ENCODE measurements around the gene LAMA3.
A peak's percentile ranks its signal among the peaks of the same experiment; 100 is the strongest.

Gene LAMA3

GRCh38 chr18:23939366-23939765 lies 250.1 kb downstream of the LAMA3 start:
- no peak for TF ChIP-seq CTCF (IDR thresholded peaks at IDR 0.05; ENCODE audit: borderline replicate concordance, control extremely low read depth, extremely low read depth, insufficient read depth, missing control alignments)
- in situ Hi-C loops (cut with MboI; ENCODE audit: low sequenced_read_pairs, unreplicated experiment) = no loop called here

GRCh38 chr18:23939896-23940295 lies 250.6 kb downstream of the LAMA3 start:
- no peak for TF ChIP-seq CTCF (IDR thresholded peaks at IDR 0.05; ENCODE audit: borderline replicate concordance, control extremely low read depth, extremely low read depth, insufficient read depth, missing control alignments)
- no peak for DNase-seq (ENCODE audit: low spot score)
- in situ Hi-C loops (cut with MboI; ENCODE audit: low sequenced_read_pairs, unreplicated experiment) = no loop called here

More at GRCh38 chr18:23939366-23939765, 250.1 kb downstream of the LAMA3 start:
- no peak for DNase-seq (ENCODE audit: low spot score)

GRCh38 chr18:23941791-23942190 lies 252.5 kb downstream of the LAMA3 start:
- no peak for DNase-seq (ENCODE audit: low spot score)
- in situ Hi-C loops (cut with MboI; ENCODE audit: low sequenced_read_pairs, unreplicated experiment) = no loop called here
- TF ChIP-seq CTCF (IDR thresholded peaks at IDR 0.05; ENCODE audit: borderline replicate concordance, control extremely low read depth, extremely low read depth, insufficient read depth, missing control alignments) = no peak

- in situ Hi-C loops (cut with MboI; ENCODE audit: low sequenced_read_pairs, unreplicated experiment) = no loop called here
- DNase-seq (ENCODE audit: low spot score) = peak; percentile 77
Measured at GRCh38 chr18:23943104-23943503, 253.9 kb downstream of the LAMA3 start.

GRCh38 chr18:23943903-23944624 lies 254.8 kb downstream of the LAMA3 start:
- in situ Hi-C loops (cut with MboI; ENCODE audit: low sequenced_read_pairs, unreplicated experiment) = no loop called here
- DNase-seq (ENCODE audit: low spot score) = no peak
- TF ChIP-seq CTCF (IDR thresholded peaks at IDR 0.05; ENCODE audit: borderline replicate concordance, control extremely low read depth, extremely low read depth, insufficient read depth, missing control alignments) = no peak

More at GRCh38 chr18:23943104-23943503, 253.9 kb downstream of the LAMA3 start:
- TF ChIP-seq CTCF (IDR thresholded peaks at IDR 0.05; ENCODE audit: borderline replicate concordance, control extremely low read depth, extremely low read depth, insufficient read depth, missing control alignments) = no peak

GRCh38 chr18:23945416-23946079 lies 256.3 kb downstream of the LAMA3 start:
- DNase-seq (ENCODE audit: low spot score) = peak; percentile 62
- TF ChIP-seq CTCF (IDR thresholded peaks at IDR 0.05; ENCODE audit: borderline replicate concordance, control extremely low read depth, extremely low read depth, insufficient read depth, missing control alignments) = no peak
- in situ Hi-C loops (cut with MboI; ENCODE audit: low sequenced_read_pairs, unreplicated experiment) = no loop called here
